Forelimb muscle (tissue), 1 donor: Measurements from ENCODE around the gene ZNF10. TPM values are rescaled to one million over a fixed set of nuclear protein-coding genes. Genes with fewer than 3 reads are reported as not detected.

Source experiments
- DNase-seq: peaks from one replicate; pipeline ENCODE4 v3.0.0-alpha.2; 2013; ENCODE audit warnings: low read depth
- polyA plus RNA-seq: library from polyadenylated mRNA; unstranded; fragments of 120-200 nt; gene quantifications from one replicate; pipeline ENCODE4 v1.2.1, GENCODE V29; 2013; ENCODE audit not compliant: insufficient read length

The ZNF10 gene
- 6.8 TPM for polyA plus RNA-seq

GRCh38 chr12:133130038-133130807, at the start of gene ZNF10, which contains the start of gene ZNF891:
ZNF10 (plus strand) TSS chr12:133130627; CDS start chr12:133144493, 13,866 bp downstream.
ZNF891 (minus strand) TSS chr12:133130274; CDS start chr12:133121918, 8,356 bp downstream.
- DNase-seq: peak; percentile 79

GRCh38 chr12:133081159-133081780, 49.2 kb upstream of the ZNF10 start:
- DNase-seq: no peak

GRCh38 chr12:133083345-133083744, 47.1 kb upstream of the ZNF10 start:
- DNase-seq: no peak

- no peak for DNase-seq
These were observed 24.8 kb upstream of the ZNF10 start for GRCh38 chr12:133105620-133106019.

- DNase-seq: no peak
These were observed 24.2 kb upstream of the ZNF10 start for GRCh38 chr12:133106253-133106652.

- no peak for DNase-seq
These were observed 23.3 kb upstream of the ZNF10 start for GRCh38 chr12:133107121-133107520.

GRCh38 chr12:133108150-133108549, 22.3 kb upstream of the ZNF10 start:
- DNase-seq: no peak

GRCh38 chr12:133120385-133121191, 9.8 kb upstream of the ZNF10 start:
- DNase-seq: no peak

GRCh38 chr12:133124674-133125073, 5.8 kb upstream of the ZNF10 start:
- no peak for DNase-seq

- no peak for DNase-seq
These were observed 924 bp upstream of the ZNF10 start for GRCh38 chr12:133129368-133130037.

GRCh38 chr12:133130808-133131128, 341 bp downstream of the ZNF10 start:
- DNase-seq: no peak

- DNase-seq: no peak
These were observed 5.3 kb downstream of the ZNF10 start for GRCh38 chr12:133135747-133136146.

GRCh38 chr12:133145981-133146380, 15.6 kb downstream of the ZNF10 start:
- no peak for DNase-seq

- DNase-seq: no peak
These were observed 25.8 kb downstream of the ZNF10 start for GRCh38 chr12:133156125-133156690.

GRCh38 chr12:133165776-133166175, 35.3 kb downstream of the ZNF10 start:
- no peak for DNase-seq

GRCh38 chr12:133172491-133172890, 42.1 kb downstream of the ZNF10 start:
- DNase-seq: no peak

- DNase-seq: no peak
These were observed 44.5 kb downstream of the ZNF10 start for GRCh38 chr12:133174901-133175300.

- DNase-seq: no peak
These were observed 50.2 kb downstream of the ZNF10 start for GRCh38 chr12:133180669-133181068.

GRCh38 chr12:133181238-133181959, 51.0 kb downstream of the ZNF10 start, which contains the start of gene ZNF268:
ZNF268 (plus strand) TSS chr12:133181495; CDS start chr12:133181998, 503 bp downstream.
- DNase-seq: peak; percentile 83

- DNase-seq: no peak
These were observed 59.7 kb downstream of the ZNF10 start for GRCh38 chr12:133190176-133190575.

- no peak for DNase-seq
These were observed 62.4 kb downstream of the ZNF10 start for GRCh38 chr12:133192847-133193246.
